ENCODE measurements around the gene CYFIP2. TPM values are rescaled to one million over a fixed set of nuclear protein-coding genes. Genes with fewer than 3 reads are reported as not detected.
"Not testable (repeated sequence)": the region's sequence is repeated elsewhere in the genome, so short reads cannot be mapped to it uniquely, and the experiment has no call there.

Gene CYFIP2
- total RNA-seq, 1 donor = 6.5 TPM

- no peak for TF ChIP-seq CTCF (IDR thresholded peaks at IDR 0.05; ENCODE audit: extremely low read depth, low read depth, low read length)
Observed at GRCh38 chr5:157236423-157236822, 29.5 kb upstream of the CYFIP2 start.

GRCh38 chr5:157241483-157241882 is 24.4 kb upstream of the CYFIP2 start:
- TF ChIP-seq CTCF (IDR thresholded peaks at IDR 0.05; ENCODE audit: extremely low read depth, low read depth, low read length) = no peak
- peaks cover 4% of the 10 kb centered on the region for H3K27me3 ChIP-seq (ENCODE audit: insufficient read depth, low read length)
- H3K4me2 ChIP-seq (ENCODE audit: insufficient read depth, low read length) = no peak overlapping the region
- no peaks in the 10 kb centered on the region for H3K36me3 ChIP-seq (ENCODE audit: insufficient read depth, low read length)
- no peak overlapping the region for H3K27ac ChIP-seq (ENCODE audit: low read depth, low read length)
- H3K4me3 ChIP-seq (ENCODE audit: insufficient read depth, low read length) = no peak overlapping the region
- no peaks in the 10 kb centered on the region for H3K4me1 ChIP-seq (ENCODE audit: insufficient read depth, low read length)
- no peak overlapping the region for H2AFZ ChIP-seq (ENCODE audit: low read length)
- H4K20me1 ChIP-seq (ENCODE audit: insufficient read depth, low read length) = no peaks in the 10 kb centered on the region
- no peaks in the 10 kb centered on the region for H3K9me3 ChIP-seq (ENCODE audit: low read depth, low read length)
- DNase-seq (ENCODE audit: insufficient read length, low spot score, missing footprints) = no peak
- no peaks in the 10 kb centered on the region for H3K79me2 ChIP-seq (ENCODE audit: insufficient read depth, low read length)

More at GRCh38 chr5:157236423-157236822, 29.5 kb upstream of the CYFIP2 start:
- no peak for DNase-seq (ENCODE audit: insufficient read length, low spot score, missing footprints)
- no peak overlapping the region for H2AFZ ChIP-seq (ENCODE audit: low read length)
- no peaks in the 10 kb centered on the region for H3K9me3 ChIP-seq (ENCODE audit: low read depth, low read length)
- no peak overlapping the region for H3K27ac ChIP-seq (ENCODE audit: low read depth, low read length)
- H3K4me2 ChIP-seq (ENCODE audit: insufficient read depth, low read length) = no peak overlapping the region
- H3K27me3 ChIP-seq (ENCODE audit: insufficient read depth, low read length) = peaks cover 4% of the 10 kb centered on the region
- no peaks in the 10 kb centered on the region for H4K20me1 ChIP-seq (ENCODE audit: insufficient read depth, low read length)
- no peaks in the 10 kb centered on the region for H3K36me3 ChIP-seq (ENCODE audit: insufficient read depth, low read length)
- no peaks in the 10 kb centered on the region for H3K79me2 ChIP-seq (ENCODE audit: insufficient read depth, low read length)
- H3K4me3 ChIP-seq (ENCODE audit: insufficient read depth, low read length) = no peak overlapping the region
- H3K4me1 ChIP-seq (ENCODE audit: insufficient read depth, low read length) = no peaks in the 10 kb centered on the region

- not testable (repeated sequence) for H3K4me3 ChIP-seq (ENCODE audit: insufficient read depth, low read length); H3K4me1 ChIP-seq (ENCODE audit: insufficient read depth, low read length); H3K27ac ChIP-seq (ENCODE audit: low read depth, low read length); H3K79me2 ChIP-seq (ENCODE audit: insufficient read depth, low read length); H3K36me3 ChIP-seq (ENCODE audit: insufficient read depth, low read length); H2AFZ ChIP-seq (ENCODE audit: low read length); H3K9me3 ChIP-seq (ENCODE audit: low read depth, low read length); H3K4me2 ChIP-seq (ENCODE audit: insufficient read depth, low read length); H4K20me1 ChIP-seq (ENCODE audit: insufficient read depth, low read length); H3K27me3 ChIP-seq (ENCODE audit: insufficient read depth, low read length); DNase-seq (ENCODE audit: insufficient read length, low spot score, missing footprints)
Observed at GRCh38 chr5:157244704-157245103, 21.2 kb upstream of the CYFIP2 start.

GRCh38 chr5:157245476-157245875 is 20.4 kb upstream of the CYFIP2 start:
- Histone ChIP-seq H2AFZ (ENCODE audit: low read length) (no peak overlapping the region), H3K4me2 (ENCODE audit: insufficient read depth, low read length) (no peak overlapping the region), H3K9me3 (ENCODE audit: low read depth, low read length) (no peaks in the 10 kb centered on the region), H3K79me2 (ENCODE audit: insufficient read depth, low read length) (no peaks in the 10 kb centered on the region), H3K4me1 (ENCODE audit: insufficient read depth, low read length) (no peaks in the 10 kb centered on the region), H3K27me3 (ENCODE audit: insufficient read depth, low read length) (no peaks in the 10 kb centered on the region), H3K27ac (ENCODE audit: low read depth, low read length) (no peak overlapping the region), H3K36me3 (ENCODE audit: insufficient read depth, low read length) (no peaks in the 10 kb centered on the region), H4K20me1 (ENCODE audit: insufficient read depth, low read length) (no peaks in the 10 kb centered on the region), H3K4me3 (ENCODE audit: insufficient read depth, low read length) (no peak overlapping the region)
- DNase-seq (ENCODE audit: insufficient read length, low spot score, missing footprints) = peak; percentile 76
- TF ChIP-seq CTCF (IDR thresholded peaks at IDR 0.05; ENCODE audit: extremely low read depth, low read depth, low read length) = no peak
